GM18499 (cell line): ENCODE measurements around the gene STON1.
"Not testable (repeated sequence)": the region's sequence is repeated elsewhere in the genome, so short reads cannot be mapped to it uniquely, and the experiment has no call there.

Experiments
- ATAC-seq: cut with Tn5 transposase; IDR thresholded peaks from one replicate; pipeline ENCODE4 v1.9.1; 2021; ENCODE audit warnings: moderate number of reproducible peaks; ENCODE audit not compliant: insufficient read depth, unreplicated experiment

The STON1 gene, protein sequence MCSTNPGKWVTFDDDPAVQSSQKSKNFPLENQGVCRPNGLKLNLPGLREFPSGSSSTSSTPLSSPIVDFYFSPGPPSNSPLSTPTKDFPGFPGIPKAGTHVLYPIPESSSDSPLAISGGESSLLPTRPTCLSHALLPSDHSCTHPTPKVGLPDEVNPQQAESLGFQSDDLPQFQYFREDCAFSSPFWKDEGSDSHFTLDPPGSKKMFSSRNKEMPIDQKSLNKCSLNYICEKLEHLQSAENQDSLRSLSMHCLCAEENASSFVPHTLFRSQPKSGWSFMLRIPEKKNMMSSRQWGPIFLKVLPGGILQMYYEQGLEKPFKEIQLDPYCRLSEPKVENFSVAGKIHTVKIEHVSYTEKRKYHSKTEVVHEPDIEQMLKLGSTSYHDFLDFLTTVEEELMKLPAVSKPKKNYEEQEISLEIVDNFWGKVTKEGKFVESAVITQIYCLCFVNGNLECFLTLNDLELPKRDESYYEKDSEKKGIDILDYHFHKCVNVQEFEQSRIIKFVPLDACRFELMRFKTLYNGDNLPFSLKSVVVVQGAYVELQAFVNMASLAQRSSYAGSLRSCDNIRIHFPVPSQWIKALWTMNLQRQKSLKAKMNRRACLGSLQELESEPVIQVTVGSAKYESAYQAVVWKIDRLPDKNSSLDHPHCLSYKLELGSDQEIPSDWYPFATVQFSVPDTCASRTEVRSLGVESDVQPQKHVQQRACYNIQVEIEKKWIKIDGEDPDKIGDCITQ

DNA sequence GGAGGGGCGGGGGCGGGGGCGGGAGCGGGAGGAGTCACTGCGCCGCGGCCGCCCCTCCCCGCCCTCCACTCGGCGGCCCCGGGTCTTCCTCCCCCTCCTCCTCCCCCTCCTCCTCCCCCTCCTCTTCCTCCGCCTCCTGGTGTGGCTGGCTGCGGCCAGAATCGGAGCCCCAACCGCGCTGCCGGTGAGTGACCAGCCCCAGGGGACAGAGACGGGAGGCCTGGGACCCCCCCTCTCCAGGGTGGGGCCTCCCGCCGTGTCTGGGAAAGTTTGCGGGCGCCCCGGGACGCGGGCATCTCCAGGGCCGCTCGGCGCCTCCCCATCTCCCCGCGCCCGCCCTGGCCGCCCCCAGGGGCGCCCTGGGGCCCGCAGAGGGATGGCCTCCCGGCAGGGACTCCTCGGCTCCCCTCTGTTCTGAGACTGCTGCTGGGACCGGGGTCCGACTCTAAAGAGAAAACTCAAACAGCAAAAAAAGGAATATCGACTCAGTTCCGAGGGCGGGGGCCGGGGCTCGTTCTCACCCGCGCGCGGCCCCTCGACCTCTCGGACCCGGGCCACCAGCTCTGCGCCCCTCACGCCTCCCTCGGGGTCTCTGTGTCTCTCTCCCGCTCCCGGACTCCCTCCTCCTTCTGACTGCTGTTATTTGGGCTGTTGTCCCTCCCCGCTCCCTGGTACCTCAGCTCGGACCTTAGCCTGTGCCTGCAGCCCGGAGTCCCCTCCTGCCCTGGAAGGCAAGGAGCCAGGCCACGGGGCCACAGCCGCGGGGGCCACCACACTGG is at the start of gene STON1:
Gene STON1 (plus strand): TSS at position 122 of the 779 bp plus-strand sequence. CDS start 50,480 bp downstream, outside the sequence.
- ATAC-seq, result no peak

DNA sequence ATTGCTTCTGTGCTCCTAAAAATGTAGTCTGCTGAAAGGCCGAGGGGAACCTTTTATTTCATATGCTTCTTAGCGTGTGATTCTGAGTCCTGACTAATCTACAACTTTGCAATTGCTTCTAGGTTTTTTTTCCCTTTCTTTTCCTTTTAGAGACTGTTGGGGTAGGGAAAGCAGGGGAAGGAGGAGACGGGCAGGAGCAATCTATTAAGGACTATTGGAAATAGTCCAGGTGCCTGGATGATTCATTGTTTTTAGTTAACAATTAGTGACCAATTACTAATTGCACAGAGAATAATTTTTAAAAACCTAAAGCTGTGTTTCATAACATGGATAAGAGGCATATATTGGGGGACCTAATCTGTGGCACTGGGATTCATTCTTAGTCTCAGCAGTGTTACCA is 49.4 kb upstream of the STON1 start:
- no peak for ATAC-seq

DNA sequence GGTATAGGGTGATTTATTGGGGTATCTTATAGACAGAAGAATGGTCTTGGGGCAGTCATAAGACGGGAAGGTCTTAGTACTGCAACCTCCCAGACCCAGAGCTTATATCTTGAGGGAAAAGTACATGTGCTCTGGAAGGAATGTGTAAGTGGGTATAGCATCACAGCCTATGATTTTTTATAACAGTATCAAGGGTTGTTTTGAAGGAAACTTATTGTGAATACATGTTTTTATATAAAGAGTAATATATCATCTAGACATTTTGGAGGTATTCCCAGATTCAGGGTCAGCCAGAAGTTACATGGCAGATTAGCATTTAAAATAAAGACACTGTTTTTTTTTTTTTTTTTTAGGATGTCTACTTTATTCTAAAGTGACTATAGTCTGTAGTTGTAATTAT is 47.6 kb upstream of the STON1 start:
- no peak for ATAC-seq

DNA sequence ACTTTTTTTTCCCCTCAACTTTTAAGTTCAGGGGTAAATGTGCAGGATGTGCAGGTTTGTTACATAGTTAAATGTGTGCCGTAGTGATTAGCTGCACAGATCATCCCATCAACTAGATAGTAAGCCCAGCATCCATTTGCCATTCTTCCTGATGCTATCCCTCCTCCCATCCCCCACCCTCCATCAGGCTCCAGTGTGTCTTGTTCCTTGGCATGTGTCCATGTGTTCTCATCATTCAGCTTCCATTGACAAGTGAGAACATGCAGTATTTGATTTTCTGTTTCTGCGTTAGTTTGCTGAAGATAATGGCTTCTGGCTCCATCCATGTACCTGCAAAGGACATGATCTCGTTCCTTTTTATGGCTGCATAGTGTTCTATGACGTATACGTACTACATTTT is 47.2 kb upstream of the STON1 start:
- ATAC-seq, result no peak

DNA sequence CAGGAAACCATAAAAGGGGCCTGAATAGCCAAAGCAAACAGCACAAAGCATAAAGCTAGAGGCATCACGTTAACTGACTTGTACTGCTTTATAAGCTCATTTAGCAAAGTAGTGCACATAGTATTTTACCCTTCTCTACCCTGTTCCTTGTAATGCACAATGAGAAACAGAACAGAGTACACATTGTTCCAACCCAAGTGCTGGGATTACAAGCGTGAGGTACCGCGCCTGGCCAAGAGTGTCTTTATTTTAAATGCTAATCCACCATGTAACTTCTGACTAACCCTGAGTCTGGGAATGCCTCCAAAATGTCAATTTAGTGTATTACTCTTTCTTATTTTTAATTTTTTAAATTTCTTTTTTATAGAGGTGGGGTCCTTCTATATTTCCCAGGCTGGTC is 46.4 kb upstream of the STON1 start:
- ATAC-seq, result no peak

DNA sequence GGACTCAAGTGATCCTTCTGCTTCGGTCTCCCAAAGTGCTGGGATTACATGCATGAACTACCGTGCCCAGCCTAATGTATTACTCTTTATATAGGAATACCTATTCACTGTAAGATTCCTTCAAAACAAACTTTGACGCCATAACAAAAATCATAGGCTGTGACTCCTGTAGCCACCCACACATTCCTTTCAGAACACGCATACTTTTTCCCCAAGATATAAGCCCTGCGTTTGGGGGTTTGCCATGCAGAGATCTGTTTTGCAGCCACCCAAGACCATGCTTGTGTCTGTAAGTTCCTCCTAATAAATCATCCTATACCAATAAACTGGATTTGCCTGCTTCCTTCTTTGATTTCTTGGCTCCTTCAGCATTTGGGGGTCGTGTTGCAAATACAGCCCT is 46.0 kb upstream of the STON1 start:
- no peak for ATAC-seq

DNA sequence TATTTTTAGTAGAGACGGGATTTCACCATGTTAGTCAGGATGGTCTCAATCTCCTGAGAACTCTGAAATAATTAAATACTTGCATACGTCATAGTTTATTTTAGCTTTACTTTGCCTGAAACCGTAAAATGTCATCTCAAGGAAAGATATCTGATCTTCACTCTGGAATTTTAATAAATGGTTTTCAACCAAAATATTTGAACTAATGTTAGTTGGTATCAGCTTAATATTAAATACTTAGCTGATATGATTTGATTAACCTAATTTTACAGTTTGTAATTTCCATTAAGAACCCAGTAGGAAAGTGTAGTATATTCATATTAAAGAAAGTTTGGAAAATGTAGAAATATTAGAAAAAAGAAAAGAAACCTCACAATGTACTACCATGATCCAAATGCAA is 41.4 kb upstream of the STON1 start:
- ATAC-seq, result no peak

DNA sequence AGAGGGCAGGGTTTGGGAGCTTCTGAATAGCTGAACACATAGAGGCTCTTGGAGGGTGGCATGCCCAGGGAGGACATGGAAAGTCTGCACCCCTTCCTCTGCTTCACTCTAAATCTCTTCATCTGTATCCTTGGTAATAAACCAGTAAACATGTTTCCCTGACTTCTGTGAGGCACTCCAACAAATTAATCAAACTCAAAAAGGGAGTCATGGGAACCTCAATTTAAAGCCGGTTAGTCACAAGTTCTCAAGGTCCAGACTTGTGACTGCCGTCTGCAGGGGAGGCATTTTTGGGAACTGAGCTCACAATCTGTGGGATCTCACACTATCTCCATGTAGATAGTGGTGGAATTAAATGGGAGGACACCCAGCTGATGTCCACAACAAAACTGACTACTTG is 33.1 kb upstream of the STON1 start:
- no peak for ATAC-seq

DNA sequence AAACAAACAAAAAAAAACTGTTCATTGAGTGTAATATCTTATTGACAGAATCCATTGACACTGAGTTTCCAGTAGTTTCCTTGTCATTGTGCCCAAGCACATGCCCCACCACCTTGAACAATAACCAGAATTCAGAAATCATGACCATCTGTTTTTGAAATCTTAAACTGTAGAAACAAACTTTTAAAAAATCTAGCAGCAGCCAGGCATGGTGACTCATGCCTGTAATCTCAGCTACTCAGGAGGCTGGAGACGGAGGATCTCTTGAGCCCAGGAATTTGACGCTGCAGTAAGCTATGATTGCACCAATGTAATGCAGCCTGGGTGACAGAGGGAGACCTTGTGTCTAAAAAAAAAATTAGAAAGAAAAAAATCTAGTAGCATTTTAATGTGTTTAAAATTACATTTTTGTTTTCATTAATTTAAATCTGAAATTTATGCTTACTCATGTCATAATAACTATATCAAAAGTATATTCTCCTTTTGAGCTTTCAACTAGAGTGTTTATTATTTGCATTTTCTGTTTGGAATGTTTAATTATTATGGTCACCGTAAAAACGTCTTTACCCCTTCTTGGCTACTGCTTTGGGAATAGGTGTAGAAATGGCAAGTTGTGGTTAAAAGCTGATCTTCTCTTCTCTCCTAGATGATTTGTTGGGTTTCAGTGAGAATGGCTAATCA is 25.2 kb upstream of the STON1 start:
- ATAC-seq, result no peak

DNA sequence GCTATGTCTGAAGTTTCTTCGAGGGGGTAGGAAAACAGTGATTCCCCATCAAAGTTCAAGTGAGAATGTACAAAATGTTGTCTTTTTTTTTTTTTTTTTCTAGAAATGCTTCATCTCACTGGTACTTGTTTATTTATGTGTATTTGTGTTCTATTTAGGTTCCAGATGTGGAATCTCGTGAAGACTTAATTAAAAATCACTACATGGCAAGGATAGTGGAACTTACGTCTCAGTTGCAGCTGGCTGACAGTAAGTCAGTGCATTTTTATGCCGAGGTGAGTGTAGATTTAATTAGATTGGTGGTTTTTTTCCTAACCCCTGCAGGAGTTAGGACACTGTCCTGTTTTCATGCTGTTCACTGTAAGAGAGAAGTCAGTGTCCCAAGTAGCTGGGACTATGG is 22.8 kb upstream of the STON1 start:
- ATAC-seq, result no peak

DNA sequence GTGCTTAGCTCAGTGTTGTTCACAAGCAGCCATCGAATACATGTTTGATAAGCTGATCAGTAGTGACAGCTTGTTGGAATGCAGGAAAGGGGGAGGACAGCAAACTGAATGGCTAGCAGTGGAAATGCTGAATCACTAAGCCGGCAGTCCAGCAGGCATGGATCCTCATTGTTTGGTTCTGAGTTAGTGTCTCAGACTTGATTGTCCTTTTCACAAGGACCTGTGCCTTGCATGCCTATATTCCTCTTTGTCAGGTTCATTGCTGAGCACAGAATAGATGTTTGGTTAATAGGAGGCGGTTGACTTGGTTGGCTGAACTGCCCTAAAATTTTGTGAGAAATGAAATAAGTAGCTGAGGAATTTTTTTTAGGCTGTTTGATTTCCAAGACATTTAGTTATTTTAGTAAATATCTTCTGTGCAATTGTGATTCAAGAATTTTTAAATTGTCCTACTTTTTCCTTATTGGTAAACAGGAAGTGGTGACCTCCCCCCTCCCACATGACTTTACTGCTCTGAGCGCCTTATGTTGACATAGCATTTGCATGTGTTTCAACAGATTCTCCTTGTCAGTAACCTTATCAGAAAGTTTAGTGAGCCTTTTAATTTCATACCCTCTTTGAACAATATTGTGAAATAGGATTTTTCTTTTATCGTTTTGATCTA is 21.4 kb upstream of the STON1 start:
- no peak for ATAC-seq

DNA sequence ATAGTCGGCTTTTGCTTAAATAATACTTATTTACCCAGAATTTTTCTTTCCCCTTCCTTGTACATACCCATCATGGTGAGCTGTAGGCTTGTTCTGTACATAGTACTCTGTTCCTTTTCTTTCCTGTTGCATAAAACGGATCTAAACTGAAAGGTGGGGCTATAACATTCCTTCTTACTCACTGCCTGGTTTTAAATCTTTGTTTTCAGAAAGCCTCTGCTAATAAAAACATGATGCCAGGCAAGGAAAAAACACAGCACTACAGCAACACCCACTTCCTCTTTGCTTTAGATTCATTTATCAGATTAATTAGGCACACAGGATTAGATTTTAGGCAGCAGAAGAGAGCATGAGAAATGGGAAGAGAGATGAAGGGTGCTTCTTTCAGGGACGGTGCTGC is 19.6 kb upstream of the STON1 start:
- no peak for ATAC-seq

DNA sequence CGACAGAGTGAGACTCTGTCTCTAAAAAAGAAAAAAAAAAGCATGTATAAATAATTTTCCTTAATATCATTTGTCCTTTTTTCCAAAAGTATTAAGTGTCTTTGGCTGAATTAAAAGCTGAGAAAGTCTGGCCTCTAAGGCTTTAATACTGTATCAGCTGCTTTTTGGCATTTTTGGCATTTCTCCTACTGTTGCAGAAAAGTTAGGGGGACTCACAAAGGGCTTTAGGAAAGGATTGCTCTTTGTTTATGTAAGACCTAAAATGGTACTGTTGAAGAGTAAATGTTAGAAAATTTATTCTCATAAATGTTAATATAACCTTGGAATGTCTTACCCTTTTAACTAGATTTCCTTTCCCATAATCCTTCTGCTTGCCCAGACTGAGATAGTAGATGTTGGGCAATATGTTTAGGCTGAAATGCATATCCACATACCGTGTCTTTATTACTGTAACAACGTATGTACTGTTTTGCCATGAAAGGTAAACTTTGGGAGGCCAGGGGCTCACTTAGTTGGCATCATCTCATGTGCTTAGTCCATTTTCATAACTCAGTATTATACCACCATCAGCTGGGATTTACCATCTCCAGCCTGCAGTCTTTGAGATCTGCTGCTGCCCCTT is 18.0 kb upstream of the STON1 start:
- ATAC-seq, result no peak

DNA sequence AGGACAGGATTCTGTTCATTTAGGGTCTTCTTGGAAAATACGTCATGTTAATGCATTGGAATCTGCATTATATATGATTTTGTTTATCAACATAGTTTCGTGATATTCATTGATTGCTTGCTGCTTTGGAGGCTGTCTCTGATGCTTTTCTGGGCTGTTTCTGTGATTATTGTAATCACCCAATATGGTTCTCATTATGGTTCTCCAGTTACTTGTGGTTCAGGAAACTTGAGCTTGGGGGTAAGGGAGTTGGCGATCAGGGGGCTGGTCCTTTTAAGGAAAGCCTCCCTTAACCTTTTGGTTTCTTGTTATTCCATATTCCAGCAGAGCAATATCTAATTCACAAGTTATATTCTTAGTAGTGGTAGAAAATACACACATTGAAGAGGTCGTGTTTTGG is 17.4 kb upstream of the STON1 start:
- no peak for ATAC-seq

DNA sequence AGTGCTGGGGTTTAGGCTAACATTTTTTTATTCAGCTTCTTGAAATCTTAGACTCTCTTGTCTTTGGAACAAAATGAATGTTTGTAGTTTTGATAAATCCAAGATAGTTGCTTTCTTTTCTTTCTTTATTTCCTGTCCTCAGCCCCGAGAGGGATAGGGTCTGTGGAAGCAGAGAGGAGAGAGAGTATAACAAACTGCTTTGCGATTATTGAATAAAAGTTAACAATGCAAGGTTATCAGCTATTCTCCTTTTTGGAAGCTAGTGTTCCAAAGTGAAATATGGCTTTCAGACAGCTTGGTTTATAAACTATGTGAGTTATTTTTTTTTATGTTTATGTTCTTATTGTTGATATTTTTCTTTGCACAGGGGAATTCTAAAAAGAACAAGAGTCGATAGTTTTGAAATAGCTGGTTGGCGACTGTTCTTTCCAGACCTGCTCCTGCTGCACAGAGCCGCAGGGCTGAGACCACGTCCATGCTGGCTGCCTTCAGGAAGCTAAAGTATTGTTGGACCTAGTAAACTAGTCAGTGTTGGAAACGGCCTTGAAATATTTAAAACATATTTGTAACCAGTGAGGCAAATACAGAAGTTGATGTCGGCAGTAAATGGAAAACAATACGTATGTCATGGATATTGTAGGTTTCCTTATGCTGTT is 15.5 kb upstream of the STON1 start:
- no peak for ATAC-seq

DNA sequence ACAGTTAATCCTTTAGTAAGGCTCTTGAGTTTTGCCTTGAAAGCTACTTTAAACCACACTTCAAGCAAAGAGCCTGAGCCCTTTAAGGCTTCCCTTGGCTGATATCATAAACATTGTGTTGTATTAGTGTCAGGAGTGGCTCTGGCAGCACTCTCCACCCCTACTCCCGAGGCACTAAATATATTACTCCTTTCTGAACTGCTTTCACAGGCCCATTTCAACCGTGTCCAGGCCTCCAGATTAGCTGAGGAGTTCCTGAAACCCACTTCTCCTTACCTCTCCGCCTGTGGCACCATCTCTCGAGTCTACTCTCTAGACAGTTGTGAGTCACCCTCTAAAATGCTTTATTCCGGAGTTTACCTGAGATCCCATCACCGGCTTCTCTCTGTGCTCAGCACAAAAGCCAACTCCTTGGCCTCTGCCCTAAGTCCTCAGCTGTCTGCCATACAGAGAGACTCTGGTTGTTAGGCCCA is 14.4 kb upstream of the STON1 start:
- no peak for ATAC-seq

DNA sequence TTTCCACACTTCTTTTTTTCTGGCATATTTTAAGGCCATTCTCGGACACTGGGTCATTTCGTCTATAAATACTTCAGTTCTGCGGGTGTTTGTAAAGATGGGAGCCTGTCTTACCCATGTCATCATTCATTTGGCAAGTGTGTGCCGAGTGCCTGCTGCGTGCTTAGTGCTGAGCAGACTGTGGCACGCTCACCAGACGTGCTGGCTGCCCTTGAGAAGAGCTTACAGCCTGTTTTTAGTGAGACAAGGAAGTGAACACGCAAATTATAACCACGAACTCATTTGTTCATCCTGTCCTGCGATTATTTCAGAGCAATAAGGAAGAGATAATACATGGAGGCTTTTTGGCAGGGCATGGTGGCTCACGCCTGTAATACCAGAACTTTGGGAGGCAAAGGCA is 10.4 kb upstream of the STON1 start:
- no peak for ATAC-seq

DNA sequence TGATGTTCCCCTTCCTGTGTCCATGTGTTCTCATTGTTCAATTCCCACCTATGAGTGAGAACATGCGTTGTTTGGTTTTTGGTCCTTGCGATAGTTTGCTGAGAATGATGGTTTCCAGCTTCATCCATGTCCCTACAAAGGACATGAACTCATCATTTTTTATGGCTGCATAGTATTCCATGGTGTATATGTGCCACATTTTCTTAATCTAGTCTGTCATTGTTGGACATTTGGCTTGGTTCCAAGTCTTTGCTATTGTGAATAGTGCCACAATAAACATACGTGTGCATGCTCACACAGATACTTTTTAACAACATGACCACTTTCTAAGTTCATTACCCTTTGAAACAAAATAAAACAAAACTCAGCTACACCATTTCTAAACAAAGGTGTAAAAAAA is 5.2 kb upstream of the STON1 start:
- not testable (repeated sequence) for ATAC-seq
